WI38 (cell line): ENCODE results near the gene NEURL3.

Experiments
- H3K4me3 ChIP-seq: 2 replicates; pipeline ENCODE4 v1.5.1; 2011; ENCODE audit warnings: low read depth, mild to moderate bottlenecking, control low read depth, low read length
- CTCF ChIP-seq: IDR thresholded peaks from 2 replicates; pipeline ENCODE4 v1.5.1; 2012; ENCODE audit warnings: low read depth, mild to moderate bottlenecking, control low read depth, low read length

NEURL3 gene

GRCh38 chr2:96550787-96551604 is 45.8 kb upstream of the NEURL3 start:
- no peak for TF ChIP-seq CTCF
- no peak overlapping the region for H3K4me3 ChIP-seq

- no peak for TF ChIP-seq CTCF
- H3K4me3 ChIP-seq = no peak overlapping the region
Observed at GRCh38 chr2:96549967-96550786, 45.0 kb upstream of the NEURL3 start.

- TF ChIP-seq CTCF = no peak
- H3K4me3 ChIP-seq = no peak overlapping the region
Observed at GRCh38 chr2:96549466-96549785, 44.3 kb upstream of the NEURL3 start.

GRCh38 chr2:96548558-96549465 is 43.7 kb upstream of the NEURL3 start:
- TF ChIP-seq CTCF = no peak
- no peak overlapping the region for H3K4me3 ChIP-seq

GRCh38 chr2:96547731-96548171 is 42.6 kb upstream of the NEURL3 start:
- H3K4me3 ChIP-seq = no peak overlapping the region
- no peak for TF ChIP-seq CTCF

GRCh38 chr2:96547203-96547641 is 42.1 kb upstream of the NEURL3 start:
- no peak overlapping the region for H3K4me3 ChIP-seq
- TF ChIP-seq CTCF = no peak
